Activated naive CD4-positive, alpha-beta T cell treated with anti-CD3 and anti-CD28 coated beads, Interleukin-2, amount 50 U/mL, for 24 hours (primary cell): ENCODE results near the gene CTAG2.
"Not testable (repeated sequence)": the region's sequence is repeated elsewhere in the genome, so short reads cannot be mapped to it uniquely, and the experiment has no call there.

Source experiments
- H3K27ac Mint-ChIP-seq: one replicate; pipeline ENCODE4 v1.8.0; 2021; ENCODE audit warnings: mild to moderate bottlenecking, mixed read lengths
- H3K27me3 Mint-ChIP-seq: one replicate; pipeline ENCODE4 v1.8.0; 2021; ENCODE audit warnings: mixed read lengths
- H3K36me3 Mint-ChIP-seq: one replicate; pipeline ENCODE4 v1.8.0; 2021; ENCODE audit warnings: mixed read lengths
- H3K4me1 Mint-ChIP-seq: one replicate; pipeline ENCODE4 v1.8.0; 2021; ENCODE audit warnings: mixed read lengths
- H3K4me3 Mint-ChIP-seq: one replicate; pipeline ENCODE4 v1.8.0; 2021; ENCODE audit warnings: mild to moderate bottlenecking, mixed read lengths
- H3K9me3 Mint-ChIP-seq: one replicate; pipeline ENCODE4 v1.8.0; 2021; ENCODE audit warnings: mixed read lengths

Gene CTAG2

GRCh38 chrX:154611146-154611545, 42.2 kb downstream of the CTAG2 start:
- H3K27ac Mint-ChIP-seq, H3K36me3 Mint-ChIP-seq, H3K27me3 Mint-ChIP-seq, H3K9me3 Mint-ChIP-seq, H3K4me1 Mint-ChIP-seq, H3K4me3 Mint-ChIP-seq: not testable (repeated sequence)

GRCh38 chrX:154608823-154609222, 44.6 kb downstream of the CTAG2 start:
- not testable (repeated sequence) for H3K4me3 Mint-ChIP-seq, H3K27ac Mint-ChIP-seq, H3K4me1 Mint-ChIP-seq, H3K9me3 Mint-ChIP-seq, H3K27me3 Mint-ChIP-seq, H3K36me3 Mint-ChIP-seq

- not testable (repeated sequence) for H3K4me1 Mint-ChIP-seq, H3K36me3 Mint-ChIP-seq, H3K4me3 Mint-ChIP-seq, H3K9me3 Mint-ChIP-seq, H3K27ac Mint-ChIP-seq, H3K27me3 Mint-ChIP-seq
These were observed 45.4 kb downstream of the CTAG2 start for GRCh38 chrX:154607976-154608375.

GRCh38 chrX:154607370-154607769, 46.0 kb downstream of the CTAG2 start:
- no peak overlapping the region for H3K27ac Mint-ChIP-seq
- H3K27me3 Mint-ChIP-seq: no peaks in the 10 kb centered on the region
- H3K36me3 Mint-ChIP-seq: no peaks in the 10 kb centered on the region
- H3K4me3 Mint-ChIP-seq: no peak overlapping the region
- no peaks in the 10 kb centered on the region for H3K9me3 Mint-ChIP-seq
- H3K4me1 Mint-ChIP-seq: no peaks in the 10 kb centered on the region

GRCh38 chrX:154605566-154605965, 47.8 kb downstream of the CTAG2 start:
- H3K27me3 Mint-ChIP-seq: peaks cover 2% of the 10 kb centered on the region
- H3K36me3 Mint-ChIP-seq: no peaks in the 10 kb centered on the region
- no peak overlapping the region for H3K4me3 Mint-ChIP-seq
- H3K27ac Mint-ChIP-seq: no peak overlapping the region
- no peaks in the 10 kb centered on the region for H3K4me1 Mint-ChIP-seq
- no peaks in the 10 kb centered on the region for H3K9me3 Mint-ChIP-seq

- H3K9me3 Mint-ChIP-seq: no peaks in the 10 kb centered on the region
- H3K4me1 Mint-ChIP-seq: no peaks in the 10 kb centered on the region
- H3K4me3 Mint-ChIP-seq: no peak overlapping the region
- no peaks in the 10 kb centered on the region for H3K36me3 Mint-ChIP-seq
- no peak overlapping the region for H3K27ac Mint-ChIP-seq
- H3K27me3 Mint-ChIP-seq: peaks cover 2% of the 10 kb centered on the region
These were observed 49.6 kb downstream of the CTAG2 start for GRCh38 chrX:154603438-154604430.

GRCh38 chrX:154602766-154603437, 50.5 kb downstream of the CTAG2 start:
- Mint-ChIP-seq H3K27me3 (peaks cover 2% of the 10 kb centered on the region), H3K4me1 (no peaks in the 10 kb centered on the region), H3K9me3 (no peaks in the 10 kb centered on the region), H3K4me3 (no peak overlapping the region), H3K27ac (no peak overlapping the region), H3K36me3 (no peaks in the 10 kb centered on the region)

- Mint-ChIP-seq H3K4me1 (no peaks in the 10 kb centered on the region), H3K9me3 (no peaks in the 10 kb centered on the region), H3K4me3 (no peak overlapping the region), H3K36me3 (no peaks in the 10 kb centered on the region), H3K27ac (no peak overlapping the region), H3K27me3 (peaks cover 2% of the 10 kb centered on the region)
These were observed 51.2 kb downstream of the CTAG2 start for GRCh38 chrX:154602226-154602625.
